IPS-18c (cell line): ENCODE measurements around the gene TRIM61.
"Not testable (repeated sequence)": the region's sequence is repeated elsewhere in the genome, so short reads cannot be mapped to it uniquely, and the experiment has no call there.

Experiments
- H3K4me3 ChIP-seq: 2 replicates; pipeline ENCODE4 v1.7.0; 2013; ENCODE audit warnings: low read depth, mild to moderate bottlenecking, low read length, moderate library complexity; ENCODE audit not compliant: insufficient read depth
- H3K9me3 ChIP-seq: one replicate; pipeline ENCODE4 v1.6.1; 2013; ENCODE audit warnings: mild to moderate bottlenecking, low read length, moderate library complexity; ENCODE audit not compliant: control insufficient read depth, insufficient read depth

The TRIM61 gene

GRCh38 chr4:164989471-164989870 is 12.0 kb upstream of the TRIM61 start:
- Histone ChIP-seq H3K9me3 (no peaks in the 10 kb centered on the region), H3K4me3 (no peak overlapping the region)

GRCh38 chr4:164971929-164972328 is 5.5 kb downstream of the TRIM61 start:
- not testable (repeated sequence) for H3K4me3 ChIP-seq, H3K9me3 ChIP-seq

GRCh38 chr4:164959896-164960295 is 17.6 kb downstream of the TRIM61 start:
- no peak overlapping the region for H3K4me3 ChIP-seq
- H3K9me3 ChIP-seq: peaks cover 2% of the 10 kb centered on the region

- not testable (repeated sequence) for H3K4me3 ChIP-seq, H3K9me3 ChIP-seq
Observed at GRCh38 chr4:164959421-164959820, 18.0 kb downstream of the TRIM61 start.

DNA sequence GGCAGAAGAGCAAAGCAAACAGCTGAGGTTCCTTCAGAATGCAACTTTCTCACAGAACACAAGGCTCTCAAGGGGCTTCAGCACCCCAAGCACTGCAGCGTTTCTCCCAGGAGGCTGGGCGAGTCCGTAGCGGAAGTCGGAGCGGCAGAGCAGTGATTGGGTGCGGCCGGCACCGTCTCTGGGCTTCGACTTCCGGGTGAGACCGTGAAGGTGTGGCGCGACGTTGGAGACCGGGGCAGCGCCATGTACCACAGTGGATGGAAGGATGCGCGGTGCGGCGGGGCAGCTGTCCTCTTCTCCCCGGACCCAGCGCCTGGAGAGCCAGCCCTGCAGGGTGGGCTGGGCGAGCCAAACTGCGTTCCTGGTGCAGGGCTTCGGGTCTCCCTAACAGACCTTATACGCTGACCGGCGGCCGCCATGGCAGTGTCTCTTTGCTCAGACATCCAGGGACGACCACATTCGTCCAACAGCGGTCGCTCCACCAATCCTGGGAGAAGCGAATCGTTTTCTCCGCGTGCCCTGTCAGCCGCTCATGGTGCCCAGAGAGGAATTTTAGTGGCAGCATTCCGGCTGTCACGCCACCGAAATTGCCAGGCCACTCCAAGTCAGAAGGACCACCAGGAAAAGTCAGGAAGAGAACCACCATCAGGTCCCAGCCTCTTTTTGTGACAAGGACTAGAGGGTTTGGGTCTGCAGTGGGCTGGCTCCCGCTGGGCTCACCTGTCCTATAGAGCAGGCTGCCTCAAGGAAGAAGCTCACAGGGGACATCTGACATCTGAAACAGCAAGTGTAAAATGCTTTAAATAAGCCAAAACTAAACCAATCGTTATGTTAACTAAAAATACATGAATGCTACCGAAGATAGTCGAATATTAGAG is 20.5 kb downstream of the TRIM61 start:
- Histone ChIP-seq H3K9me3 (peaks cover 2% of the 10 kb centered on the region), H3K4me3 (peak overlapping the region; percentile 81)

DNA sequence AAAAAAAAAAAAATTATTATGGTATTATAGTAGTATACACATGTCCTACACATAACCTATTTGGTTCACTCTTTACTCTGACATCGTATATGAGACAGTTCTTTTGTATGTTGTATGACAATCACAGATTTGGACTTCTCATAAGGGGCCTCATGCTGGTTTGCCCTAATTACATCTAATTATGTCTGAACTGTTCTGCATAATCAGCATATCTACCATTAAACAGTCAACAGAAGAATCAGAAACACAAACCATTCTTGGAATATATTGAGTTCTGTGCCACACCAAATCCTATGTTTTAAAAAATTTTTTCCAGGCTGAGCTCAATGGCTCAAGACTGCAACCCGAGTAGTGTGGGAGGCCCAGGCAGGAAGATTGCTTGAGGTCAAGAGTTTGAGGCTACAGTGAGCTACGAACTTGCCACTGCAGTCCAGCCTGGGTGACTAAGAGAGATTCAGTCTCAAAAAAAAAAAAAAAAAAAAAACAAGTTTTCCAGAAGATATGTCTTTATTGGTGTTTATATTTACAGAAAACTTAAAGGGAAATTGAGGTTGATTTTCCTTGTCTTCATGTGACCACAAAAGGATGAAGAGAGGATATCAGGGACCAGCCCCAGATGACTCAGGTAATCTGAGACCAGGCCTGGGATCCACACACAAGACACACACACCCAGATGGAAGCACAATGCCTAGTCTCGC is 22.2 kb downstream of the TRIM61 start:
- Histone ChIP-seq H3K4me3 (no peak overlapping the region), H3K9me3 (peaks cover 2% of the 10 kb centered on the region)

DNA sequence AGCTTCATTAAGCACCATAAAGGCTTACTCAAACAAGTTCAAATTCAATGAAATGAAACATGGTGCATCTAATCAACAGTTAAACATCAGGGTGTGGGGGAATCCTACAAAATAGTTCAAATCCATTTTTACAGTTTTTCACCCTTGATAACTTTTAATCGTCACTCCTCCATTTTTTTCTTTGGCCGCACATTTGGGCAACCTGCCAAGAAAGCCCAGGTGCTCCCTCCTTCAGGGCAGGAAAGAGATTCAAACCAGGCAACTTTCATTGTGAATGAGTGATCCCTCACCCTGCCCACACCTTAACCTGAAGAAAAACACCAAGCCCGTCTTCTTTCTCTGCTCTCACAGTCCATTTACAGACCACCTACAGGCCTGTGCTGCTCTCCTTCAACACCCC is 24.9 kb downstream of the TRIM61 start:
- Histone ChIP-seq H3K4me3 (no peak overlapping the region), H3K9me3 (no peaks in the 10 kb centered on the region)

DNA sequence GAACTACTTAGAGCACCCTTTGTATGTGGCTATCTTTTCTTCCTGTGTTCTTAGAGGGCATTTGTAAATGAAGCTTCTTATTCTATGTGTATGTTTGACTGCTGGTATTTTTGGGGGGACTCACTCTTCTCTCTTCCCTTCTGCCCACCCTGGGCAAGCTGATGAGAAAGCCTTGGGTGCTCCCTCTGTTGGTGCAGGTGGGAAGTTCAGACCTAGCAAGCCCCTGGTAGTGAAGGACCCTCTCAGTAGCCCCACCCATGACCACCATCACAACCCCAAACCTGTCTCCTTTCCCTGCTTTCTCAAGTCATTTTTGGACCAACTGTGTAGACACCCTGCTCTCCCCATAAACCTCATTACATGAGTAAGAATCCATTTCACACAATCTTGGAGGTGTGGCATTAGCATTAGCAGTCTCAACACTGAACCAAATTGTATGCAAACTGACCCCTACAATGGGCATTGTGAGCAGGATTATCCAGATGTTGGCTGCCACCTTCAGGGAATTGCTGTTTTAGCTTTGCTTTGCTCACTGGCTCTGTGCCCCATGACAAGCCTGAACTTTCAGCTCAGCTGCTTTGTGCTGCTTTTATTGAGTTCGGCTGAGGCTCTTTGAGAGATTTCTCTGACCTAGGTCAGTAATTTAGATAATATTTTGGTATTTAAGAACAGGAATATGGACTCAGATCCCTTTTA is 27.9 kb downstream of the TRIM61 start:
- H3K4me3 ChIP-seq: no peak overlapping the region
- H3K9me3 ChIP-seq: no peaks in the 10 kb centered on the region

DNA sequence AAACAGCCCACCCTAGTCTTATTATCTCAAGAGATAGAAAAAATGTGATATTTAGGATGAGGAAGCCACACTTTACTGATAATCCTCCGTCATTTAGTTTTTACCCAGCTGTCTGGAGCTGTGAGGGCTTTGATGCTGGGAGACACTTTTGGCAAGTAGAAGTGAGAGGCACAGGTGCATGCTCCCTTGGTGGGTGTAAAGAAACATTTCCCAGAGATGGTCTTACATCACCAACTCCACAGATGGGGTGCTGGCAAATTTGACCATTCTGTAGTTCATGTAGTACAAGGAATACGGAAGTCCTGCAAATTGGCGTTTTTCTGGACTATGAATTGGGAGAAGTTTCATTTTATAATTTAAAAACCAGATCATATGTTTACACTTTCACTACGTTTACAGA is 28.5 kb downstream of the TRIM61 start:
- no peak overlapping the region for H3K4me3 ChIP-seq
- no peaks in the 10 kb centered on the region for H3K9me3 ChIP-seq

- not testable (repeated sequence) for H3K9me3 ChIP-seq, H3K4me3 ChIP-seq
Observed at GRCh38 chr4:164948006-164948405, 29.5 kb downstream of the TRIM61 start.

DNA sequence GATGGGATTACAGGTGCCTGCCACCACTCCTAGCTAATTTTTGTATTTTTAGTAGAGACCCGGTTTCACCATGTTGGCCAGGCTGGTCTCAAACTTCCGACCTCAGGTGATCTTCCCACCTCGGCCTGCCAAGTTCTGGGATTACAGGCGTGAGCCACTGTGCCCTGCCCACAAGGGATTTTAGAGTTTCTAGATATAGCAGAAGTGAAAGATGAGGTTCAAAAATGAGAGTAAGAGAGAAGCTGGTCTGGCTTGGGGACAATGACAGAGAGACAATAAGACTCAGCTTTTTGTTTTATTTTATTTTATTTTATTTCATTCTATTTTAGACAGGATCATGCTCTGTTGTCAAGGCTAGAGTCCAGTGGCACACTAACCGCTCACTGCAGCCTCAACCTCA is 30.6 kb downstream of the TRIM61 start:
- Histone ChIP-seq H3K9me3 (peaks cover 4% of the 10 kb centered on the region), H3K4me3 (no peak overlapping the region)

DNA sequence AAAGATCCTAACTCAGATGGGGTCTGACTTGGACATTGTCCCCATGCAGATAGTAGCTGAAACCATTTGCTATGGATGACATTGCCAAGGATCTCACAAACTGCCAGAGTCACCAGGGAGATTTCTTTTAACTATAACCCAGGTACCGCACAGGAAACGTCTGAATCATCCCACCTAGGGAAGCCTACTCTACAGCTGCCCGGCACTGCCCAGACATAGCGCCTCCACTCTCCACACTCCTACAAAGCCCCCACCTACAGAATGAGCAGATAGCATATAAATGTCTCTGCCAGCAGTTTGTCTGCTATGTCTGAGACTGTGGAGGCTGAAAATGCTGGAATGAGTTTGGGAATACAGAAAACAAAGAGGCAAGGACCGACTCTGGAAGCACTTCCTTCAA is 32.3 kb downstream of the TRIM61 start:
- H3K4me3 ChIP-seq: no peak overlapping the region
- H3K9me3 ChIP-seq: peaks cover 4% of the 10 kb centered on the region

- H3K9me3 ChIP-seq: peaks cover 4% of the 10 kb centered on the region
- no peak overlapping the region for H3K4me3 ChIP-seq
Observed at GRCh38 chr4:164943192-164943591, 34.3 kb downstream of the TRIM61 start.

GRCh38 chr4:164937576-164938270 is 39.7 kb downstream of the TRIM61 start:
- Histone ChIP-seq H3K9me3 (peaks cover 4% of the 10 kb centered on the region), H3K4me3 (no peak overlapping the region)

DNA sequence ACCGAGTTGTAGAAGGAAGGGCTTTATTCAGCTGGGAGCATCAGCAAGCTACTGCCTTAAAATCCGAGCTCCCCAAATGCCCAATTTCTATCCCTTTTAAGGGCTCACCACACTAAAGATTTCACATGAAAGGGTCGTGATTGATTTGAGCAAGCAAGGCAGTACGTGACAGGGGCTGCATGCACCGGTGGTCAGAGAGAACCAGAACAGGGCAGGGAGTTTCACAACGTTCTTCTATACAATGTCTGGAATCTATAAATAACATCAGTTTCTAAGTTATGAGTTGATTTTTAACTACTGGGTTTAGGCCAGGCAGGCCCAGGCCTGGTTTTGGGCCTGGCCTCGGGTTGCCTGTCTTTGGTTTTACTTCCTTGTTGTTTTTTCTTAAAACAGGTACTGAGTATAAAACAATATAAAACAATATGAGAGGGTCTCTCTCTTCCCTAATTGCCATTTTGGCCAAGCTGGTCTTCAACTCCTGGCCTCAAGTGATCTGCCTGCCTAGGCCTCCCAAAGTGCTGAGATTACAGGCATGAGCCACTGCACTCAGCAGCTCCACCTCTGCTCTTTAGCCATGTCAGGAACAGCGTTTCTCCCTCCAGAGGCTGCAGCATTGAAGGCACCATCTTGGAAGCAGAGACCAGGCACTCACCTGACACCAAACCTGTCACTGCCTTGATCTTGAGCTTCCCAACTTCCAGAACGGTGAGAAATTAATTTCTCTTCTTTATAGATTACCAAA is 41.4 kb downstream of the TRIM61 start:
- not testable (repeated sequence) for H3K4me3 ChIP-seq, H3K9me3 ChIP-seq

- H3K4me3 ChIP-seq: no peak overlapping the region
- H3K9me3 ChIP-seq: no peaks in the 10 kb centered on the region
Observed at GRCh38 chr4:164935363-164935762, 42.1 kb downstream of the TRIM61 start.

DNA sequence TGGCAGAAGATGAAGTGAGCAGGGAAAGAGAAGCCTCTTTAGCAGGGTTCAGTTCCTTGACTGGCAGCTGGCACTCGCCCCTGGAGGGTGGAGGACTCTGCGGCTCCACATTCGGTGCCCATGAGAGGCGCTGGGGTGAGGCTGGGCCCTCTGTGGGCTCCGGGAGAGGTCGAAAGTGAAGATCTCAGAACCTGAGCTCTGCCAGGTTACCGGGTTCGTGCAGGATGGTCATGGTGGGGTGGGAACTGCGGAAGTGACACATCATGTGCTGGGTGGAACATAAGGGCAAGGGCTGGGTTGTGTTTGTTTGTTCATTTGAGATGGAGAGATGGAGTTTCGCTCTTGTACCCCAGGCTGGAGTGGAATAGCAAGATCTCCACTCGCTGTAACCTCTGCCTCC is 44.2 kb downstream of the TRIM61 start:
- Histone ChIP-seq H3K4me3 (no peak overlapping the region), H3K9me3 (no peaks in the 10 kb centered on the region)
